Adipose tissue (tissue), 3 donors: Measurements from ENCODE around the gene CALHM3. TPM values are rescaled to one million over a fixed set of nuclear protein-coding genes. Genes with fewer than 3 reads are reported as not detected.
"Not testable (repeated sequence)": the region's sequence is repeated elsewhere in the genome, so short reads cannot be mapped to it uniquely, and the experiment has no call there.

Experiments used
- H3K27ac ChIP-seq: one replicate; pipeline ENCODE4 v1.5.1; 2013; ENCODE audit warnings: low read depth, low read length
- WGBS, 3 donors: extraction: QIAGEN DNeasy Blood & Tissue Kit; methylation state at CpG; one replicate each; pipeline ENCODE4 v1.1.7; 2013; 5-methylcytosine and 5-hydroxymethylcytosine counted together
- polyA plus RNA-seq, 3 donors: library from polyadenylated mRNA; stranded (reverse); fragments of 200-250 nt; gene quantifications; one replicate each; pipeline ENCODE4 v1.2.3, GENCODE V29; 2013
- donor health status: healthy with polysubstance abuse.
- donor health status: Bipolar disorder and iron deficiency.
- donor health status: healthy.

Gene CALHM3
- polyA plus RNA-seq, 3 donors, result 0.37 TPM; not detected in 2

DNA sequence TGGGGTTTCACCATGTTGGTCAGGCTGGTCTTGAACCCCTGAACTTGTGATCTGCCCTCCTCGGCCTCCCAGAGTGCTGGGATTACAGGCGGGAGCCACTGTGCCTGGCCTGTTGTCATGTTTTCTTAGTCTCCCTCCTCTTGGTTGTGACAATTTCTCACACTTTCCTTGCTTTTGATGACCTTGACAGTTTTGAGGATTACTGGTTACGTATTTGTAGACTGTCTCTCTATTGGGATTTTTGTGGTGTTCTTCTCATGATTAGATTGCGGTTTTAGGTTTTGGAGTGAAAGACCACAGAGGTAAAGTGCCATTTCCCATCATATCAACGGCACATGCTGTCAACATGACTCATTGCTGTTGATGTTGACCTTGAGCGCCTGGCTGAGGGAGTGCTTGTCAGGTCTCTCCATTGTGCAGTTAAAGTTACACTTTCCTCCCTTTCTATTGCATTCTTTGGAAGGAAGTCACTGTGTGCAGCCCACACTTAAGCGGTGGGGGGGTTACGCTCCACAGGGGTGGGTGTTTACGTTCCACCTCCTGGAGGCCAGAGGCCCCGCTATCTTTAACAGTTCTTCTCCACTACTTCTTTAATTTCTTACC, 25.2 kb upstream of the CALHM3 start:
- WGBS, 3 donors, result 29 to 40% (median 35%) methylated on average over 10 of the region's 10 CpGs

DNA sequence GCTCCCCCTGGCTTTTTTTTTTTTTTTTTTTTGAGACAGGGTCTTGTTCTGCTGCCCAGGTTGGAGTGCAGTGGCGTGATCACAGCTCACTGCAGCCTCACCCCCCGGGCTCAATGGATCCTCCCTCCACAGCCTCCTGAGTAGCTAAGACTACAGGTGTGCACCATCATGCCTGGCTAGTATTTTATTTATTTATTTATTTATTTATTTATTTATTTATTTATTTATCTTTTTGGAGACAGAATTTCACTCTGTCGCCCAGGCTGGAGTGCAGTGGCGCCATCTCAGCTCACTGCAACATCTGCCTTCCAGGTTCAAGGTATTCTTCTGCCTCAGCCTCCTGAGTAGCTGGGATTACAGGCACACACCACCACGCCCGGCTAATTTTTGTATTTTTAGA, 24.7 kb upstream of the CALHM3 start:
- 91 to 97% (median 92%) methylated on average over 6 of the region's 6 CpGs for WGBS, 3 donors
- H3K27ac ChIP-seq, result not testable (repeated sequence)

More for the DNA sequence above, 25.2 kb upstream of the CALHM3 start:
- H3K27ac ChIP-seq, result no peak overlapping the region

DNA sequence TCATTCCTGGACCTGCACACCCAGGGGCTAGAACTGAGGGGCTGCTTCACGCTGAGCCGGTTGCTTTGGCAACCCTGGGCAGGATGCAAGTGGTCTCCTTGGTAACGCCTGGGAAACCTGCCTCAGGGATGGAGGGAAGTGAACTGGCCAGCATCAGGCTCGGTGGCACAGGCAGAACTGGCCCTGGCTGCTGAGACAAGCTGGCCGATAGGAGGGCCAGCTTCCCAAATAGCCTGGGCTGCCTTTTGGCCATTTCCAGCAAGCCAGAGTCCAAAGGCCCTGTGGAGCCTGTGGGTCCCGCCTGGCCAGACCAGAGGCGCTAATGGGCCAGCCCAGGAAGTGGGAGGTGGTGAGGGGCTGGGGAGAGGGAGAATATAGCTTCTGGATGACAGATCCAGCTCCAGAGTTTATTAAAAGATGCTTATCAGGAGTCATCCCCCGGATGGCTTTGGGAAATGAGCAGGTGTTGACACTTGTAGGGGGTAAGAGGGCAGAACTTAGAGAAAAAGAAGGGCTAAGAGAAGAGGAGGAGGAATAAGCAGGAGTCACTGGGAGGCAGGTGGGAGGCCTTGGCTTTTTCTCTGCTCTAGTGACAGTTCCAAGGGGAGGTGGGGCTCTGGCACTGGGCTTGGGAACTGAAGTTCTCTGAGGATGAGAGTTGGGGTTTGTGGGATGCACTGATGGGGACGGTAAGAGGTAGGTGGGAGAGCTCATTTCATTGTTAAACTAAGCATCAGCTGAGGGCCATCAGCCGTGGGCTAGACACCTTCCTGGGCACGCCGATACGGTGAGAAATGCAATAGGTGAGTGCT, 24.0 kb upstream of the CALHM3 start:
- WGBS, 3 donors, result 63 to 74% (median 65%) methylated on average over 13 of the region's 13 CpGs
- no peak overlapping the region for H3K27ac ChIP-seq

DNA sequence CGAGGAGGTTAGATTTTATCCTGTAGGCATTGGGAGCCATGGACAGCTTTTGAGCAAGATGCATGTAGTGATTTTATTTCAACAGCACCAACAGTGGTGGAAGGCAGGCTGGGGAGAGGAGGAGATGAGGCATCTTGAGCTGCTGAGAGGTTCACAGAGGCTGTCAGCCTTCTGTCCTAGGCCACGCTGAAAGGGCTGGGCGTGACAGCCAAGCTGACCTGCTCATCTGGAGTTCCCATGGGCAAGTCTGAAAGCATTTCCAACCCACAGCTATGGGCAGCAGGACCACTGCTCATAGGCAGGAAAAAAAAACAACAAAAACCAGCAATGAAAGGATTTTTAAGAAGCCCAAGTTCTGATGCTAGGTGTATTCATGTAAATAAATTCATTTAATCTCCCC, 22.1 kb upstream of the CALHM3 start:
- WGBS, 3 donors, result 77 to 89% (median 87%) methylated on average over 3 of the region's 3 CpGs
- H3K27ac ChIP-seq, result no peak overlapping the region

DNA sequence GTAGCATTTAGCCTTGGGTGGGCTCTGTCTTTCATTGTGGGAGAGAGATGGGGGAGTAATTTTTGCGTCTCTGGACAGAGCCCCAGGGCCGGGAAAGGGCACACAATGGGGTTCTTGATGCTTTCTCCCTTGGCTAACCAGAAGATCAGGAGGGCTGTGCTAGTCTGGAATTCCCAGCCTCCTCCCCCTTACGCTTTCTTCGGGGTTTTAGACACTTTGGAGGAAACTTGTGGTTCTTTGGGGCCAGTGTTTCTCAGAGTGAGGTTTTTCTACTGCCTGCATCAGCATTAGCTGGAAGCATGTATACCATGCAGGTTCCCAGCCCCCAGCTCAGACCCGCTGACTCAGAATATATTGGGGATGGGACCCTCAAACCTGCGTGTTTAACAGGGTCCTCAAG, 21.4 kb upstream of the CALHM3 start:
- no peak overlapping the region for H3K27ac ChIP-seq
- 51 to 67% (median 61%) methylated on average over 6 of the region's 6 CpGs for WGBS, 3 donors

DNA sequence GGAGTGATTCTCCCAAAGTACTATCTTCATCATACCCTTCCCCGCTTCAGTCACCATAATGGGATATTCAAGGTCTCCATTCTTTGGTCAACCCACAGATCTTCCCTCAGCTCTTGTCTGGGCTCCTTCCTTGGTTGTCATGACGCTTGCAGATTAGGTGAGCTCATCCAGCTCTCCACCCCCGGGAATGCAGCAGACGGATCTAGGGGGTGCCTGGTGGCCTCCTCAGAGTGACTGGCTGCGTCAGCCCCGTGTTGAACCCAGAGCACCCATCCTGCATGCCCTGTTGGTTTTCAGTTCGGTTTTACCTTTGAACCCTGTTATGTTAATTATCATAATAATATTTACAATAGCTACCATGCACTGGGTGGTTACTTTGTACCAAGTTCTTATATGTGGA, 20.8 kb upstream of the CALHM3 start:
- H3K27ac ChIP-seq, result no peak overlapping the region
- WGBS, 3 donors, result 60 to 75% (median 69%) methylated on average over 7 of the region's 7 CpGs

DNA sequence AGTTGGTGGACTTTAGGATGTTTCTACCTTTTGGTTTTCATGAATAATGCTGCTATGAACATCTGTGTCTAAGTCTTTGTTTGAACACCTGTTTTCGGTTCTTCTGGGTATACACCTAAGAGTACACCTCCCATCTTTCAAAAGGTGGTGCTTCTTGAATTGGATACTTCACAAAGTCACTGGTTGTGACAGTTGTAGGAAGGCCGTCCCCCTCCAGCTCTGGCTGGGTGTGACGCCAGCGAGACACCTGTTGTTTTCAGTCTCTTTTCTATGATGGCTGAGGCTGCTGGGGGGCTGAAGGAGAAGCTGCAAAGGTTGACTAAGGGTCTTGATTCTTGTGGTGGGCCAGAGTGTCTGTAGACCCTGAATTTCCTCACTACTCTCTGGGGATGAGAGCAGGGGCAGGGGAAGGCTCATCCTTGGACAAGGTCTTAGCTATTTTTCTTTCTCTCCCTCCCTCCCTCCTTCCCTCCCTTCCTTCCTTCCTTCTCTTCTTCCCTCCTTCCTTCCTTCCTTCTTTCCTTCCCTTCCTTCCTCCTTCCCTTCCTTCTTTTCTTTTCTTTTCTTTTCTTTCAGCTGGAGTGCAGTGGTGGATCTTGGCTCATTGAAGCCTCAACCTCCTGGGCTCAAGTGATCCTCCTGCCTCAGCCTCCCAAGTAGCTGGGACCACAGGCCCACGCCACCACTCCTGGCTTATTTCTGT, 20.0 kb upstream of the CALHM3 start:
- no peak overlapping the region for H3K27ac ChIP-seq
- 75 to 93% (median 91%) methylated on average over 5 of the region's 5 CpGs for WGBS, 3 donors

DNA sequence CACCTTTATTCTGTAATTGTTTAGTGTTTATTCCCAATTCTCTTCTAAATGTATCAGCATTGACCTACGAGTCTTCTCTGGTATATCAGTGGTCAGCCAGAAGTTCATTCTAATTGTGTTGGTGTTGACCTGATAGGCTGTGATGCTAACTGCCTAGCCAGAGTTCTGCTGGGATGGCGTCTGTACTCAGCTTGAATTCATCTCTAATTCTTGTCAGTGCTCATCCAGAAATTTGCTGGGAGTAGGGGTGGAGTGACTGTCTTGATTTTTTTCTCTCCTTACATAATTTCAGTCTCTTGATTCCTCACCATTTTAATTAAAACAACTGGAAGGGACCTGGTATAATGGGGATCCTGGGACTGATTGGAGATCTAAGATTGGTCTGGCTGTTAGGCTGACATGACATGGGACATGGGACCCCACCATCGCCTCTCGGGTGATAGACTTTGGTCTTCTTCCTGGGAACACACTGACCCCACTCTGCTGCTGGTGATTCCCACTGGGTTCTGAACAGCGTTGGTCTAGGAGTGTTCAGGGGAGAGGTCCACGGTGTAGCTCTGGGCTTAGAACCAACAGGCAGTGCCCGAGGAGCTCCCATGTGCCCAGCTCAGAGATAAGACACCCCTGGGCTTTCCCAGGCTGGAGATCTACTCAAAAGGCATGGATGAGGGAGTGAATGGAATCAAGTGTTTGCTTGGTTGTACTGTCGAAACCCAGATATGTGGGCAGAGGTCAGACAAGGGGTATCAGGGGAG, 18.3 kb upstream of the CALHM3 start:
- 61 to 84% (median 82%) methylated on average over 8 of the region's 8 CpGs for WGBS, 3 donors

DNA sequence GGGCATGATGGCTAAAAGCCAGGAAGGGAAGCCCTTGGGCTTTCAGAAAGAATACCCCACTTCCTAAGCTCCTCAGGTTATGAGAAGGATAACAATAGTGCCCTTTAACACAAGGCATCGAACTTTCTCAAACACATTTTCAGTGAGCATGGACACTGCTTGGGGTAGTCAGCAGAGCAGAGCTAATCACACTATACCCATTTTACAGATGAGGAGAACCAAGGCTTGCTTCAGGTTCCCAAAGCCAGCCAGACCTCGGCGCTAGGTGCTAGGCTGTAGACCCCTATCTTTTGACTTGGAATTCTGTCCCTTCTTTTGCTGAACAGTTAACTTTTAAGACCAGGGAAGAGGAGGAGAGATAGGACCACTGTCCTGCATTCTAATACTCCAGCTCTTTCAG, 16.3 kb upstream of the CALHM3 start:
- no peak overlapping the region for H3K27ac ChIP-seq
- WGBS, 3 donors, result 69 to 90% (median 87%) methylated on average over 3 of the region's 3 CpGs

More for the DNA sequence above, 18.3 kb upstream of the CALHM3 start:
- H3K27ac ChIP-seq, result no peak overlapping the region

DNA sequence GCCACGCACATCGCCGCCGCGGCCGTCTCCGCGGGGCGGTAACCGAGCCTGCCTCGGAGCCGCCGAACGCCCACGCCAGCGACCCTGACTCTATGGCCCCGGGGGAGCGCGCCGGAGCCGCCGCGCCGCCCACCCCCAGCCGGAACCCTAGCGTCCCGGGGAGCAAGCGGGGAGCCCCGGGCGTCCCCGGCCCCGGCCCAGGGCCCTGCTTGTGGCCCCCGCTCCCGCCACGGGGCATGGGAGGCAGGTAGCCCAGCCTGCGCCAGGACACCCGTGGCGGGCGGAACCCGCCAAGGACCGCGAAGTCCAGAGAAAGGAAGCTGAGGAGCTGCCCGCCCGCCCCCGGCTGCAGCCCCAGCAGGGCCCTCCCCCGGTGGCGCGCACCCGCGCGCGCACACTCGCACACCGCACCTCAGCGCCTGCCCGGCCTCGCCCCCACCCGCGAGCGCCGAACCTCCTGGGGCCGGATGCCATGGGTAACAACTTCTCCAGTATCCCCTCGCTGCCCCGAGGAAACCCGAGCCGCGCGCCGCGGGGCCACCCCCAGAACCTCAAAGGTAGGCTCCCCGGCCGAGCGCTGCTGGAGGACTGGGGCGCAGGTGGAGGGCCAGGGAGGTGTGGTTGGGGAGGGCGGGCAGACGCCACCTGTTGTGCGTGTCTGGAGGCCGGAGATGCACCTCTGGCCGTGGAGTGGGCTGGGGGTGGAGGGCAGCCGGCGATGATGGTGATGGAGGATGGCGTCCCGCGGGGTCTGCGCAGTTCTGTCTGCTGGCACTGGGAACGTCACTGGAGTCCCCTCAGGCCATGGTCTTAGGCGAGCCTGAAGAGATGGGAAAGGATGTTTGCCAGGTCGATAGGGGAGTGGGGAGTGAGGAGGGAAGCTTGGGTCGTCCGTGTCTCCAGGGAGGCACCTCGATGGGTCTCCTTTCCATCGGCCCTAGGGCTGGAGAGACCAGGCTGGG, 15.2 kb upstream of the CALHM3 start:
- H3K27ac ChIP-seq, result no peak overlapping the region
- 1 to 3% (median 2%) methylated on average over 83 to 91 of the region's 92 CpGs for WGBS, 3 donors

DNA sequence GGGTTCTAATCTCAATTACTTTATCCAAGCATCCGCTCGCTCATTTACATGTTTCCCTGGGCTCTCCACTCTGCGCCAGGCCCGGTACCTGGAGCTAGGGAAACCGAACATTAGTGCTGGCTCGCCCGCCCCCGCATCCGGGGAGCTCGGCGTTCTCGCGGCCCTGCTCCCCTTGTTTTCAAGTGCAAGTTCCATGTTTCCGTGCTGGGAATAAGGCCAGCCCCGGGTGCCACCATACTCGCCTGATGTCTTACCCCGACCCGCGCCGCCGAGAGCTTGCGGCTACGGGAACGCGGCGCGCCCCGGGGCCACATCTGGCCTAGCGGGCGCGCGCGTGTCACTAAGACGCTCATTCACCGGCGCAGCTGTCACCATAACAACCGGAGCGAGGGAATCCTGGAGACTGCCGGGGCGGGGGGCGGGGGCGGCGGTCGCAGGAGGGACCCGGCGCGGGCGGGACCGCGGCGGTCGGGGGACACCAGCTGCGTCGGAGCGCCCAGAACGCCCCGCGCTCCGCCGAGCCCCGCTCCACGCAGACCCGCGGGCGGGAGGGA, 14.4 kb upstream of the CALHM3 start, which contains the start of gene NEURL1:
Gene NEURL1 (plus strand): TSS at position 344 of the 554 bp plus-strand sequence. CDS start 683 bp downstream, outside the sequence.
- H3K27ac ChIP-seq, result no peak within 1 kb of the TSS
- WGBS, 3 donors, result 3 to 4% (median 4%) methylated on average over 62 to 65 of the region's 65 CpGs

DNA sequence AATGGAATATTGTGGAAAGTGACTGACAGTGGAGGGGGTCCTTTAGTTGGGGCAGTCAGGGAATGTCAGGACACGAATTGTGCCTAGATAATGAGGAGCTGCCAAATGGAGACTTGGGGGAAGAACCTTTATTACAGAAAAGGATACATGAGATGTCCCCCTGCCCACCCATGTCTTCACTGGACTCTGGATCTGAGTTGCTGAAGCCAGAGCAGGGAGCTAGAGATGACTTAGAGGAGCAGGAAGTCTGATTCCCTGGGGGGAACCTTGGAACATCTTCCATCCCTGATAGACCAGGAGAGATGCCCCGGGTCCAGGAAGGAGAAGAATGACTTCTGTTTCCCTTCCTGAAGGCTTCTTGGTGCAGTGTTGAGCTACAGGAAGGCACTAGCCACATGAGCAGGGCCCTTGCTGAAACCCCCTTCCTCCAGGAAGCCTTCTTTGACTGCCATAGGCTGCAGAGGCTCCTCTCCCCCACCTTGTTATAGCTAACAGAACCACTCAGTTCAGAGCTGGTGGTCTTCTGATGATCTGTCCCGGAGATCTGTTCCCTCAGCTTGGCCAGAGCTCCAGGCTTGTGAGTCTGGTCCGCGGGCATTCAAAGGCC, 13.7 kb upstream of the CALHM3 start:
- H3K27ac ChIP-seq, result no peak overlapping the region
- 65 to 80% (median 67%) methylated on average over 5 of the region's 5 CpGs for WGBS, 3 donors

DNA sequence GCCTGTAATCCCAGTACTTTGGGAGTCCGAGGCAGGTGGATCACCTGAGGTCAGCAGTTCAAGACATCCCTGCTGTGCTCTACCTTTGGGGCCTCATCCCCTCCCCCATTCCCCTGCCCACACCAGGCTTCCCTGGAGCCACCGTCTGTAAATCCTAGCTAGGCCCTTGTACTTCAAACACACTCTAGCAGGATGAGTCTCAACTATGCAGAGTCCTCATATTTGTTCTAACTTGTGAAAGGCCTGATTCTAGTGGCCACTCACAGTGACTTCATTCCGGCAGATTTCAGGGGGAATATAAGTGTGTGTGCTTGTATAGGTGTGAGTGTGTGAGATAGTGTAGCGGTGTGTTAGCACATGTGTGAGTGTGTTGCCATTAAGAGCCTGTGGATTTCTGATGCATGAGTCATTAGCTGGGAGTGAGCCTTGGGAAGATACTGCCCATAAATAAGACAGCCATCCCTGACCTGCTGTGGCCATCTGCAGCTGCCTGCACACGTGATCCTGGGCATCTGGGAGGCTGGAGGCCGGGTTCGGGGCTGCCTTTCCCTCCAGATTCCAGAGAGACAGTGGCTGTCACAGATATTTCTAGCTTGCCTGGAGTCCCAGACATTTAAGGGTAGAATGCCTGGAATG, 12.8 kb upstream of the CALHM3 start:
- no peak overlapping the region for H3K27ac ChIP-seq
- WGBS, 3 donors, result 61 to 71% (median 65%) methylated on average over 7 of the region's 7 CpGs

DNA sequence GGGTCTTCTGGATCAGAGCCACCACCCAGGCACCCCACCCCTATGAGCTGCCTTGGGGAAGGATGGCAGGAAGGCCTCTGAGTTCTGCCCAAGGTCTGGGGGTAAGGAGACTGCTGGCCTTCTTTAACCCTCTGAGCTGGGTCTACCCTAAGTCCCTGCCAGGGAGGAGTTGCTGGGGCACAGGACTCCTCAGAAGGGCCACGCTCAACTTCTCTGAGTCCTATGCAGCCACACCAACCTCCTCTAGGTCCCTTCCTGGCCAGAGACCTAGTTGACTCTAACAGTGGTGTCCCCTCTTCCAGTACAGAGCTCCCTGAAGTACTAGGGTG, 11.9 kb upstream of the CALHM3 start:
- 92 to 100% (median 95%) methylated on average over 1 of the region's 1 CpG for WGBS, 3 donors
- no peak overlapping the region for H3K27ac ChIP-seq

DNA sequence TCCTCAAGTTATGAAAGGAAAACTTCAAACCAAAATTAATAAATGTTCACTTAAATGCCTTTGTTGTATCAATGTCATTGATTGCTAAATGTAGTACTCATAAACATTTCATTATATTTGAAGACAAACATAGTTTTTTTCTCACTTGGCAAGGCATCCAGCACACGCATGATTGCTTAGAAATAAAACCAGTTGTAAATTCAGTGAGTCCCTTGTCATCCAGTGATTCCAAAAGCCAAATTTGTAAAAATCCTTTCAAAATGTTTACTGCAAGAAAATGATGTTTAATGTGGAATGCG, 8.3 kb upstream of the CALHM3 start:
- no peak overlapping the region for H3K27ac ChIP-seq
- 73 to 85% (median 80%) methylated on average over 2 of the region's 2 CpGs for WGBS, 3 donors

DNA sequence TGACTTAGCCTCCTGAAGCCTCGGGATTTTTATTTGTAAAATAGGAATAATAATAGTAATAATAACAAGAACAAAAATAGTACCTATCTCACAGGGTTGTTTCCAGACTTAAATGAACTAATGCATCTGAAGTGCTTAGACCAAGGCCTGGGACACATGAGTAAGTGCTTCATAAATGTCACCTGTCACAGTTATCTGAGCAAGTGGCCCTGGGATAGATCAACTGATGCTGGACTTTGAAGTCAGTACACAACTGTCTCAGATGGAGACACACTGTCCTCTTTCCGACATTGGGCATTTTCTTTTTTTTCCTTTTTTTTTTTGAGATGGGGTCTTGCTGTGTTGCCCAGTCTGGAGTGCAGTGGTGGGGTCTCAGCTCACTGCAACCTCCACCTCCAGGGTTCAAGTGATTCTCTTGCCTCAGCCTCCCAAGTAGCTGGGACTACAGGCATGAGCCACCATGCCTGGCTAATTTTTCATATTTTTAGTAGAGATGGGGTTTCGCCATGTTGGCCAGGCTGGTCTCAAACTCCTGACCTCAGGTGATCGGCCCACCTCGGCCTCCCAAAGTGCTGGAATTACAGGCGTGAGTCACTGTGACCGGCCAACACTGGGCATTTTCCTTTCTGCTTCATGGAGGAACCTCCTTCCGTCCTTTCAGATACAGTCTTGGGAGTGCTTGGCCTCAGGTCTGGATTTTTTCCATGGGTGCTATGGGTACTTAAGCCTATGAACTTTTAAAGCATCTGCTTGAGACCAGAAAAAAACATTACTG, 7.8 kb upstream of the CALHM3 start:
- H3K27ac ChIP-seq, result not testable (repeated sequence)
- WGBS, 3 donors, result 84 to 92% (median 86%) methylated on average over 8 of the region's 8 CpGs
